ENCODE results near the gene ZC3H12C.
"Not testable (repeated sequence)": the region's sequence is repeated elsewhere in the genome, so short reads cannot be mapped to it uniquely, and the experiment has no call there.

ZC3H12C gene

DNA sequence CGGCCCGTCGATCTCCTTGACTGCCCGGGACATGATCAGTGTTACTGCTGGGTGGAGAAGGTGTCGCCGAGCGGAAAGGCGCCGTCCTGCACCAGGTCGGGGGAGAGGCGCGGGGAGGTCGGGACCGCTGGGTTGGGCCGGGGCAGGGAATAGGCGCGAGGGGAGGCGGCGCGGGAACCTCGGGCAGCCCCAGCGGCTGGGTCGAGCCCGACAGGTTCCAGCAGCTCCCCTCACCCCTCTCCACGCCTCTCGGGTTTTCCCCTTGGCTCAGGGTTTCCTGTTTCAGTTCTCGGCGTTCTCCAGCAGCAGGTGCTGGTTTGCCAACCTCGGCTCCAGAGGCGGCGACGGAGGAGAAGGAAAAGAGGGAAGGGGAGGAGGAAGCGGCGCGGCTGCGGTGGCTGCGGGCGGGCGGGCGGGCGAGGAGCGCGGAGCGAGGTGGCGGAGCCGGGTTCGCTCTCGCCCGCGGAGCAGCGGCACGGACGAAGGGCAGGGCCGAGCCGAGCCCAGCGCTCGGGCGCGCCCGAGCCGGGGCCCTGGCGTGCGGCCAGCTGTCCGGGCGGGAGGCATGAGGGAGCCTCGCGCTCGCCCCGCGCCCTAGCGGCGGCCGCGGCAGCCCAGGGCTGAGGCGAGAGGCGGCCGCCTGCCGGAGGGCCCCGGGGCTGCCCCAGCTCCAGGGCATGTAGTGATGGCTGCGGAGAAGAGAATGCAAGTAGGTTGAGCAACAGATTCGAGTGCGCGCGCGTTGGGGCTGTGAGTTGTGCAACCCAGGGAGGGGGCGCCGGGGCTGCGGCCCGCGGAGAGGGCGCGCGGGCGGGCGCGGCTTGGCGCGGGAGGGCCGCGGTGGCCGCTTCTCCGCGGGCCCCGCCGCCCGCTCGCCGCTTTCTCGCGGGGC is at the start of gene ZC3H12C:
ZC3H12C (plus strand) TSS at position 878 of the 892 bp plus-strand sequence. CDS start 20 bp downstream, outside the sequence.
- DNase-seq (ENCODE audit: low spot score), result peak; percentile 84

DNA sequence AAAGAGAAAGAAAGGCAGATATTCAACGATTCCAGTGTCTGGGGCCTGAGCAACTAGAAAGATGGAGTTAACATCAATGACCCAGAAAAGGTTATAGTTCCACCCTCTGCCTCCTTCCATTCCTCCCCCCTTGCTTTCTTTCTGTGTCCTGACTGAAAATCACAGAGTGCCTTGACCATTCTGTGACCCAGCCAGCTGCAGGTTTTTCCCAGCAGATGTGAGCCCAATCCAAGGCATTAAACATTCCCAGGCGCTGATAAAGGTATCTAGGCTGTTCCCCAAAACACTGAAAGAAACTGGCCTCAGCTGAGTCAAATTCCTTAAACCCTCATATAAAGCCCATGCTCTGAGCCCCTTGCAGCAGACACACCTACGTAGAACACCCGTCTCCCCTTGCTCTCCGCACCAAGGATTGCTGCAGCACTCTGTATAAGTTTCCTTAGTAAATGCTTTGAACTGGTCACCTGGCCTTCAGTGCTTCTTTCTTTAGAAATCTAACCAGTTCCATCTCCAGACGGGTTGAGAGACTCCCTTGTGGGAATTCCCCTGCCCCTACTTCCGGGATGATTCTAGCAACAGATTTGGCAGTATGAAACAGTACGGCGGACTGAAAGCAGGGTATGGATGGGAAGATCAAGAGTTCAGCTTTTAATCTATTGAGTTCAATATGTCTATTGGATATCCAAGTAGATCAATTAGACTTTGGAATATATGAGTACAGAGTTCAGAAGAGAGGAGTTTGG is 48.8 kb upstream of the ZC3H12C start:
- DNase-seq (ENCODE audit: low spot score), result no peak

DNA sequence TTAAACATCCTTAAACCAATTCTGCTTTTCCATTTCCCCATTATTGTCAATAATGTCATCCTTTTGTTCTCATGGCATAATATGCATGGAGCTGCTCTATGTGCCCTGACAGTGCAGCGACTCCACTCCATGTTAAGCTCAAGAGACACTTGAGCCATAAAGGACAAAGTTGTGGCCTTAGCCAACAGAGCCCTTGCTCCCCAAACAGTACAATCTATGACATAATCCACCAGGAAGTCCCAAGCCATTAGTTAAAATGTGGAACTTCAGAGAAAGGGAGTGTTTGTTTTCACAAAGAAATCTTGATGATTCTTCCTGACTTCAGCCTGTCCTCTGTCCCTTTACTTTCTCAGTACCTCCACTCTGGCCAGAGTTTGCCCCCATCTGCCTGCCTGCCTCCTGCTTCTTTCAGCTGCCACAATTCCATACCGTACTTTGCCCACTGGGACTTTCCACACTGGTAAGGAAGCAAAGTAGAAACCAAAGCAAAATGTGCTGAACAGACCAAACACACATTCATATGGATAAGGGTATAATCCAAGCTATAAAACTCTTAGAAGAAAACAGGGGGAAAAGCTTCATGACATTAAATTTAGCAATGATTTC is 46.3 kb upstream of the ZC3H12C start:
- DNase-seq (ENCODE audit: low spot score), result no peak

DNA sequence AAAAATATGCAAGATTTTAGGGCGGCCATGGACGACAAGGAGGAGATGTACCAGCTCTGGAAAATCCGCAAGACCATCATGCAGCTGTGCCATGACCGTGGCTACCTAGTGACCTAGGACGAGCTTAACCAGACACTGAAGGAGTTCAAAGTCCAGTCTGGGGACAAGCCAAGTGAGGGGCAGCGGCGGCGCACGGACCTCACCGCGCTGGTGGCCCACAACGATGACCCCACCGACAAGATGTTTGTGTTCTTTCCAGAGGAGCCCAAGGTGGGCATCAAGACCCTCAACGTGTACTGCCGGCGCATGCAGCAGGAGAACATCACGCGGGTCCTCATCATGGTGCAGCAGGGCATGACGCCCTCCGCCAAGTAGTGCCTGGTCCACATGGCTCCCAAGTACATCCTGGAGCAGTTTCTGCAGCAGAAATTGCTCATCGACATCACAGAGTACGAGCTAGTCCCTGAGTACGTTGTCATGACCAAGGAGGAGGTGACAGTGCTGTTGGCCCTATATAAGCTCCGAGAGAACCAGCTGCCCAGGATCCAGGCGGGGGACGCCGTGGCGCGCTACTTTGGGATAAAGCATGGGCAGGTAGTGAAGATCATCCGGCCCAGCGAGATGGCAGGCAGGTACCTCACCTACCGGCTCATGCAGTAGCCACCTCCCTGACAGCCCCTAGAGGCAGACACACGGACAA is 43.5 kb upstream of the ZC3H12C start:
- DNase-seq (ENCODE audit: low spot score), result no peak

DNA sequence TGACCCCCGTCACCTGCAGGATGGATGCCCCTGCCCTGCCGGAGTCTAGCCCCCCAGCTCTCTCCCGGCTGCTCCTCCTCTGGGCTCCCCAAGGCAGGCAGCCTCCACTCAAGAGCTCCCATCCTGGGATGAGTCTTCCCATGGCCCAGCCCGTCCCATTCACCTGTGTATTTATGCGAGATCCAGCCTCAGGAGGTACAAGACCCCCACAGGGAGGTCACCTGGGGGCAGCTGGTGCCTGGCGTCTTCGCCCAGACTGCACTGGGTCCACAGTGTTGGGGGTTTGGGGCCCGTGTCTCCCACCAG is 43.0 kb upstream of the ZC3H12C start:
- DNase-seq (ENCODE audit: low spot score), result no peak

DNA sequence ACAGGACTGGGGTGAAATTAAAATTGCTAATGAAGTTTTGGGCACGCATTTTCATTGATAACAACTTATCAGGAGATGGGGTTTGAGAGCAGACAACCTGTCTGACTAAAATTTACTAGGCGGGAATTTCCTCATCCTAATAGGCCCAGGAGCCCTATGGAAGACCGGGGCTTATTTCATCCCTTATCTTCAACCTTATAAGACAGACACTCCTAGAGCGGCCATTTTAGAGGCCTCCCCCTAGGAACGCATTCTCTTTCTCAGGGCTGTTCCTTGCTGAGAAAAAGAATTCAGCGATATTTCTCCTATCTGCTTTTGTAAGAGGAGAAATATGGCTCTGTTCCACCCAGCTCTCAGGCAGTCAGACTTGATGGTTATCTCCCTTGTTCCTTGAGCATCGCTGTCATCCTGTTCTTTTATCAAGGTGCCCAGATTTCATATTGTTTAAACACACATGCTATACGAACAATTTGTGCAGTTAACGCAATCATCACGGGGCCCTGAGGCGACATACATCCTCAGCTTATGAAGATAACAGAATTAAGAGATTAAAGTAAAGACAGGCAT is 39.3 kb upstream of the ZC3H12C start:
- no peak for DNase-seq (ENCODE audit: low spot score)

DNA sequence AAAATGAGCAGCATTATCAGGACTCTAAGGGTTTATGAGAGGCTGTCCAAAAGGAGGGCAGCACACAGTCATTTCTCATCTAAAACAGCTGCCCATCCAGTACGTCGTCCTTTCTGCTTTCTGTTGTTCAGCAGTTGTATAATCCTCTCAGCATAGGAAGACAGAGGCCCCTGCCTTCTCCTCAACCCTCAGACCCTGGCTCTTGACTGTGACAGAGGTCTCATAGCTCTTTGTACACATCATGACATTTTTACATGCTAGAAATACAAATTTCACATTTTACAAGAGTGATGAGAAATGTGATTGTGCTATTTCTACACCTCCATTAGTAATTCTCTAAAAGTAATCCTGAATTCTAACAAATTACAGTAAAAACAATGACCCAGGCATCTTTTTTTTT is 36.2 kb upstream of the ZC3H12C start:
- no peak for DNase-seq (ENCODE audit: low spot score)

DNA sequence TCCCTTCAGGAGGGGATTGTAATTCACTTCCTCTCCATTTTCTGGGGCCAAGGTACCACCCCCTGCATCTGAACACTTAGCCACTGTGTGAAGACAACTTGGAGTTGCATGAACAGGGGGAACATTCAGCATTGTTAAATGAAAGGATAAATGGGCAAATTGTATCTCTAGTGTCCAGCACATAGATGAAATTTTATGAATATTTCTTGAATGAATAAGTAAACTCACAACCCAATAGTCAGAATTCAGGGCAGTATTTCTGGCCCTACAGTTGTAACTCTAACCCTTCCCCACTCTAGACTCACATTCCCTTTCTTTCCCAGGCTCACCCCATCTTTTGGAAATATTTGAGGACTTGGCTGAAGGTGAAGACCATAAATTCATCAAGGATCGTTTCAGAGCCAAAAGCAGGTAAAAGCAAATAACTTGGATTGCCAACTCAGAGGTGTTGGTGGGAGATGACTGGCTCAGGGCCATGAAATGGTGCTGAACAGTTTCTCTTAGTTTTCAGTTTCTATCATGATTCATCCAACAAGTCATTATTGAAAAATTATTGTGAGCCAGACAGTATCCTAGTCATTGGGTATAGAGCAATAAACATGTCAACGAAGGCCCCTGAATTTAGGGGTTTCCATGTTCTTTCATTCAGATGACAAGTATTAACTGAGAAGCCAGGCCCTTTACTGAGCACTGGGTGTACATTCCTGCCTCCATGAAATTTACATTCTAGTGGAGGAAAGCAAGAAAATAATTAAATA is 33.3 kb upstream of the ZC3H12C start:
- no peak for DNase-seq (ENCODE audit: low spot score)

DNA sequence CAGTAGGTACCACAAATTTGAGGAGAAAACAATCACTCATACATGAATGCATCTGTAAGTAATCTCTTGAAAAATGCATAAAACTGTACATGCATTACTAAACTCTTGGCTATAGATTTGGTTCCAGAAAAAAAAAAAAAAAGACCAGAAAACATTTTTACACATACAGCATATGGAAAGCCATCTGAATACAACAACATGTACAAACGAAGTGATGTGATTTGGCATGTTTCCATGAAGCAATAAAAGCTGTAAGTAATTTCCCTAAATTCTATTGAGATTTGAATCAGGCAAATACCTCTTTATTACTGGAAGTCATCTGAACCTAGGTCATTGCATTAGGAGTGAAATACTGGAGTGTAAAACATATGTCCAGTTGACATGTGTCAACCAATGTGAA is 31.9 kb upstream of the ZC3H12C start:
- no peak for DNase-seq (ENCODE audit: low spot score)

DNA sequence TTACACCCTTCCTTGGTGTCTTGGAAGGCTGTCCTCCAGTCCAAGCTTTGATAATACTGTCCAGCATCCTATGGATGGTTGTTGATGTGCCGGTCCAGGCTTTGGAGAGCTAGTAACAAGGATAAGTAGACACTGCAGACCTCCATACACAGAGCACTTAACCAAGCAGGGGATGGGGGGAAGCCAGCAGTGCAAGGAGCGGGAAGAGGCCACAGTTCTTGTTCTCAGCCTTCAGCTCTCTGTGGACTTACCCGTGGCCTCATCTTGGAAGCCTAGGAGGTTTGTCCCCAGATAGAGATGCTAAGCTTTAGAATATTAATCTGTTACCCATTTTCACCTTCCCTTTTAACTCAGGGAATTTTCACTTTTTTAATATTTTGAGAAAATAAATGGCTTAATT is 30.9 kb upstream of the ZC3H12C start:
- DNase-seq (ENCODE audit: low spot score), result no peak

DNA sequence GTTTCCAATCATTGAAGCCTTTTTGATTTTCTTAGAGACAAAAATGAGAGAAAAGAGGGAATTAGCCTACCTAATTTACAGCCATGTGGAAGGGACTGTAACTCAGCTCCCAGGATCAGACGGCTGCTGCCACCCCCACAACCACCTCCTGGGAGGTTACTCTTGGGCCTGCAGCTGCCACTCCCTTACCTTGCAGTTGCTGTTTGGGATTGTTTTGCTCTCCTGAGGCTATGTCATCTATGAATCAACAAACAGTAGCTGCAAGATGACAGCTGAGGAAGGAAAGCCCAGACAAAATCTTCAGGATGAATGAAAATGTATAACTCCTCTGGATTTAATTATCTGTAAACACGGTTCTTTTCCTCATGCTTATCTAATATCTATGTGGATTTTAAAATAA is 28.0 kb upstream of the ZC3H12C start:
- no peak for DNase-seq (ENCODE audit: low spot score)

DNA sequence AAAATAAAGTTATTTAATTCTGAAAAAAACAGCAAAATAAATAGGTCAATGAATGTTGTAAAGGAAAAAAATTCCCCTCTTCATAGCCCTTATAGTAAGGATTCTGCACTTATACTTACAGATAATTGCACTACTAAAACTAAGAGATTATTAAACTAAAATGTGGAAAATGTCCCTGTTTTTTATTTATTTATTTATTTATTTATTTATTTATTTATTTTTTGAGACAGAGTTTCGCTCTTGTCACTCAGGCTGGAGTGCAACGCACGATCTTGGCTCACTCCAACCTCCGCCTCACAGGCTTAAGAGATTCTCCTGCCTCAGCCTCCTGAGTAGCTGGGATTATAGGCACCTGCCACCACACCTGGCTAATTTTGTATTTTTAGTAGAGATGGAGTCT is 25.2 kb upstream of the ZC3H12C start:
- DNase-seq (ENCODE audit: low spot score), result not testable (repeated sequence)

DNA sequence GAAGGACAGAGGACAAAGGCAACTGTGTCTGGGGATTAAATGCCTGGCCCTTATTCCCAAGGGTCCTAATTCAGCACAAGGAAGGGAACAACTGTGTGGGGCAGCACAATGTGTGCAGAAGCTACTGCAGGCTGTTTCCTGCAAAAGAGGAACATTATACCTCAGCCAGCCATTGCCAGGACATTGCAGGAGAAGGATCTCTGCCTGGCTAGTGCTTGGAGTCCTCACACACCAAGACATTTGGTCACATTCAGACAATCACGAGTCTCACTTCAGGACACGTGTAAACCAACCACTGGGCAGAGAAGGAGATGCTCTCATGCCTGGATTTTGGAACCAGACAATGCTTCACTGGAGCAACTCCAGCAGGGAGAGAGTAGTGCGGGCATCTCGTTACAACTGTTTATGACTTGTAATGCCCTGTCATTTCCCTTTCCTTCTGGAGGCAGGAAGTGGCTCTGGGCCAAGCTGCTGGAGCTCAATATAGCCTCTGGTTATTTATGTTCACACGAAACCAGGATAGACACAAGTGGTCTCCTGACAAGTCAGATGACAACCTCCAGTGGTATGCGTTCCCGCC is 23.9 kb upstream of the ZC3H12C start:
- DNase-seq (ENCODE audit: low spot score), result peak; percentile 41

DNA sequence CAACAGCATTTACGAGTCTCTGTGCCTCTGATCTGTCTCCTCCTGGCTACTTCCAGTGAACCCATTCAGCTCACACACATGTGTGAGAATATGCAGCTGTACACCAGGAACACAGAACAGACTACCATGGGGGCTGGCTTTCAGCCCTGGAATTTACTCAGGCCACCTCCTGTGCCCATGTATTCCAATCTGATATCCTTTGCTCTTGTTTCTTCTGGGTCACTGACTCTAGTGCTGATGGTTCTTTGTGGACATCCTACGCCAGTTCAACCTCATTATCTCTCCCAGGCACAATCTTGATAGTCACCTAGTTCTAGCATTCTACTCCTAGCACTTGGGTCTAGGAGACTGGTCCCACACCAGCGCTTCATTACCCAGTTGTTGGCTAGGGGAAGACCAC is 23.0 kb upstream of the ZC3H12C start:
- no peak for DNase-seq (ENCODE audit: low spot score)

DNA sequence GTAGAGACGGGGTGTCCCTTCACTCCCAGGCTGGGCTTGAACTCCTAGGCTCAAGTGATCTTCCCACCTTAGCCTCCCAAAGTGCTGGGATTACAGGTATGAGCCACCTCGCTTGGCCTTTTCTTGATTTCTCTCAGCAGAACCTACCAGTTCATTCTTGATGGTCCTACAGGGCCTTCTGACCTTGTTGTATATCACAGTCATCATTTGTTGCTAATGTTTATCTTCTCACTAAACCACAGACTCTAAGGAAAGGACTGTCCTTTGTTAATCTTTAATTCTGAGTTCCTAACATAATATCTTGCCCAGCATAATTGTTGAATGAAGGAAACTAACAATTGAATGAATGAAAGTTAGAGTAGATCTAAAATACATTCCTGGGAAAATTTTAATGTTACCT is 22.0 kb upstream of the ZC3H12C start:
- DNase-seq (ENCODE audit: low spot score), result no peak

DNA sequence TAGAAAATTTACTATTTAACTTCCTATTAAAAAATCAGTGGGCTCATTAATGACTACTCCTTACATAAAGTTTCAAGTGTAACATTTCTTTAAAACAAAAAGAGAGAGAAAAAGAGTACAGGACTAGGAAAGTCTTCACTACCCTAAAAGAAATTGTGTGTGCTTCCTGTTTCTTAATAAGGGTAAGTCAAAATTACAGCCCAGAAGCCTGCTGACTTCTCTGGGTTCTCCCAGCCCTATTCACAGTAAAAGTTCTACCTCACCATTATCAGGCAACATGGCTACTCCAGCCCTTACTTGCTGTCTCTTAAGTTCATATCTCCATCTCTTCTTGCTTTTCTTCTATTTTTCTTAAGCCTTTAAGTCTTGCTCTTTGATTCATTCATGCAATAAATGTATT is 20.3 kb upstream of the ZC3H12C start:
- no peak for DNase-seq (ENCODE audit: low spot score)

DNA sequence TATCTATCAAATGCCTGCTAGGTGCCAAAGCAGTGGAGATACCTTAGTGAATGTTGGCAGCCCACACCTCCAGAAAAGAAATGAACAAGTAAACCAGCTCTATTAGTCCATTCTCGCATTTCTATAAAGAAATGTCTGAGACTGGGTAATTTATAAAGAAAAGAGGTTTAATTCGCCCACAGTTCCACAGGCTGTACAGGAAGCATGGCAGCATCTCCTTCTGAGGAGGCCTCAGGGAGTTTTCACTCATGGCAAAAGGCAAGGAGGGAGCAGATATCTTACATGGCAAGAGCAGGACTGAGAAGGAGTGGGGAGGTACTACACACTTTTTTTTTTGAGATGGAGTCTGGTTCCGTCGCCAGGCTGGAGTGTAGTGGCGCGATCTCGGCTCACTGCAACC is 18.7 kb upstream of the ZC3H12C start:
- DNase-seq (ENCODE audit: low spot score), result no peak

DNA sequence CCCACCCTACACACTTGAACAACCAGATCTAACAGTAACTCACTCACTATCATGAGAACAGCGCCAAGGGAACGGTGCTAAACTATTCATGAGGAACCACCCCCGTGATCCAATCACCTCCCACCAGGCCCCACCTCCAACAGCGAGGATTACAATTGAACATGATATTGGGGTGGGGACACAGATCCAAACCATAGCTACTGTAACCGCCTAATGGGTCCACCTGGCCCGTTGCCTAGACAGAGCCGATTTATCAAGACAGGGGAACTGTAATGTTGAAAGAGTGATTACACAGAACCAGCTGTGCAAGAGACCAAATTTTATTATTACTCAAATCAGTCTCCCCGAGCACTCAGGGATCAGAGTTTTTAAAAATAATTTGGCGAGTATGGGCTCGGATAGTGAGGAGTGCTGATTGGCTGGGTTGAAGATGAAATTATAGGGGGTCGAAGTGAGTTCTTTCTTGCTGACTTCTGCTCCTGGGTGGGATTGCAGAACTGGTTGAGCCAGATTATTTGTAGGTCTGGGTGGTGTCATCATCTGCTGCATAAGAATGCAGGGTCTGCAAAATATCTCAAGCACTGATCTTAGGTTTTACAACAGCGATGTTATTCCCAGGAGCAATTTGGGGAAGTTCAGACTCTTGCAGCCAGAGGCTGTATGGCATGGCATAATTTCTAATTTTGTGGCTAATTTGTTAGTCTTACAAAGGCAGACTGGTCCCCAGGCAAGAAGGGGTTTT is 17.9 kb upstream of the ZC3H12C start:
- no peak for DNase-seq (ENCODE audit: low spot score)

DNA sequence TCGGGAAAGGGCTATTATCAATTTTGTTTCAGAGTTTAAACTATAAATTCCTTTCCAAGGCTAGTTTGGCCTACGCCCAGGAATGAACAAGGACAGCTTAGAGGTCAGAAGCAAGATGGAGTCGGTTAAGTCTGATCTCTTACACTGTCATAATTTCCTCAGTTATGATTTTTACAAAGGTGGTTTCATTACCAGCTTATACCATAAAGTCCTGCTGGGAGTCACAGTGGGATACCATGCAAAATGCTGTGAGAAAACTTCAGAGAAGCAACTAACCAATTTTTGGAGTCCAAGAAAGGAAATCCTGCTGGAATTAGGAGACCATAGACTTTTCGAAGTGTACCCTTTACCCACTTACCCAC is 17.4 kb upstream of the ZC3H12C start:
- DNase-seq (ENCODE audit: low spot score), result no peak

DNA sequence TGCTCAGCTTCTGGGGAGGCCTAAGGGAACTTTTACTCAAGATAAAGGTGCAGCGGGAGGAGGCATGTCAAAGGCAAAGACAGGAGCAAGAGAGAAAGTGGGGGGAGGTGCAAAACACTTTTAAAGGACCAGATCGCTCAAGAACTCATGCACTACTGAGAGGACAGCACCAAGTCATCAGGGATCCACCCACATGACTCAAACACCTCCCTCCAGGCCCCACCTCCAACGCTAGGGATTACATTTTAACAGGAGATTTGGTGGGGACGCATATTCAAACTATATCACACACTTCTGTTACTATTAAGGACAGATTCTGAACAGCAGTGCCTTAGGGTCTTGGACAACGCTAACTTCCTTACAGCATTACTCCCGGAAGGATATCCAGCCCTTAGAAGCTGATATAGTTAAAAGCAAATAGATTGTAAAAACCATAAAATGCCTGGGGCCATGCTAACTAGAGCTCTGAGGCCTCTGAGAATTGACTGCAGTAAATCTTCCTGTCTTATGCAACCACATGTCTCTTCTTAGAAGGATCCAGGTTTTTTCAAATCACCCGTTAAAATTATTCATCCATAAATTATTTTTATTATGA is 16.7 kb upstream of the ZC3H12C start:
- DNase-seq (ENCODE audit: low spot score), result no peak

All from Ammon's horn (tissue), 1 donor.